Activated CD8-positive, alpha-beta memory T cell treated with anti-CD3 and anti-CD28 coated beads, Interleukin-2, amount 50 U/mL, for 24 hours (primary cell): ENCODE data around the gene TACC3.

Source experiments
- DNase-seq: peaks from one replicate; pipeline ENCODE4 v3.0.0-alpha.2; 2020; ENCODE audit errors: extremely low read depth

Gene TACC3

DNA sequence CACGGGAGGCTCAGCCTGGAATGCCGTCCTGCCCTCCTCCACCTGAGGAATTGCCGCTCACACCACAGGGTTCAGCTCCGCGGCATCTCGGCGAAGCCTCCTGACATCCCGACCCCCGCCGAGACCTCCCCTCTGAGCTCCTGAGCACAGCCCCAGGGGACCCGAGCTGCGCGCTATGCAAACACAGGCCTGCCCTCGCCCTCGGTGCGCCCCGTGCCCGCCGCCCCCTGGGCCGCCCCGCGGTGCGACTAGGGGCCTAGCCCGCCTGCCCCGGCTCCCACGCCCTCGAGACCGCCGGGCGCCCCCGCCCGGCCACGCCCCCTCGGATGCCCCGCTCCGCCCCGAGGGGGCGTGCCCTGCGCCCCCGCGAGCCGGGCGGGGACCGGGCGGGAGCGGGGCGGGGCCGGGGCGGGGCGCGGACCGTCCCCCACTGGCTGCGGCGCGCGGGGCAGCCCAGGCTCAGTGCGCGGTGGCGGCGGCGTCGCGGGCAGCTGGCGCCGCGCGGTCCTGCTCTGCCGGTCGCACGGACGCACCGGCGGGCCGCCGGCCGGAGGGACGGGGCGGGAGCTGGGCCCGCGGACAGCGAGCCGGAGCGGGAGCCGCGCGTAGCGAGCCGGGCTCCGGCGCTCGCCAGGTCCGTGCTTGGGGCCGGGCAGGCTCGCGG is 71.6 kb downstream of the TACC3 start, which contains the start of gene FGFR3:
FGFR3 (plus strand) TSS at position 462 of the 664 bp plus-strand sequence. CDS start 642 bp downstream, outside the sequence.
- DNase-seq, result no peak

DNA sequence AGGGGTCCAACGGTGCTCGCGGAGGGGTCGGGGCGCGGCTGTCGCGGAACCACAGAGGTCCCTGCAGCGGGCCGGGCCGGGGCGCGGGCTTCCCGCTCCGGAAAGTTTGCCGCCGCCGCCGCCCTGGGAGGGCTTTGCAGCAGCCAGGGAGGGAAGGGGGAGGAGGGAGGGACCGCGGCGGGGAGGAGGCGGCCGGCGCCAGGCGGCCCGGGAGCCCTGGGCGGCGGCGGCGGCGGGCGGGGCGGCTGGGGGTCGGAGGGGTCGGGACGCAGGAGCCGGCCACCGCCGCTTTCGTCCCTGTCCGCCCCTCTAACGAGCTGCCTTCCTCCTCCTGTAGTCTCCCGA is 72.1 kb downstream of the TACC3 start:
- DNase-seq, result no peak

DNA sequence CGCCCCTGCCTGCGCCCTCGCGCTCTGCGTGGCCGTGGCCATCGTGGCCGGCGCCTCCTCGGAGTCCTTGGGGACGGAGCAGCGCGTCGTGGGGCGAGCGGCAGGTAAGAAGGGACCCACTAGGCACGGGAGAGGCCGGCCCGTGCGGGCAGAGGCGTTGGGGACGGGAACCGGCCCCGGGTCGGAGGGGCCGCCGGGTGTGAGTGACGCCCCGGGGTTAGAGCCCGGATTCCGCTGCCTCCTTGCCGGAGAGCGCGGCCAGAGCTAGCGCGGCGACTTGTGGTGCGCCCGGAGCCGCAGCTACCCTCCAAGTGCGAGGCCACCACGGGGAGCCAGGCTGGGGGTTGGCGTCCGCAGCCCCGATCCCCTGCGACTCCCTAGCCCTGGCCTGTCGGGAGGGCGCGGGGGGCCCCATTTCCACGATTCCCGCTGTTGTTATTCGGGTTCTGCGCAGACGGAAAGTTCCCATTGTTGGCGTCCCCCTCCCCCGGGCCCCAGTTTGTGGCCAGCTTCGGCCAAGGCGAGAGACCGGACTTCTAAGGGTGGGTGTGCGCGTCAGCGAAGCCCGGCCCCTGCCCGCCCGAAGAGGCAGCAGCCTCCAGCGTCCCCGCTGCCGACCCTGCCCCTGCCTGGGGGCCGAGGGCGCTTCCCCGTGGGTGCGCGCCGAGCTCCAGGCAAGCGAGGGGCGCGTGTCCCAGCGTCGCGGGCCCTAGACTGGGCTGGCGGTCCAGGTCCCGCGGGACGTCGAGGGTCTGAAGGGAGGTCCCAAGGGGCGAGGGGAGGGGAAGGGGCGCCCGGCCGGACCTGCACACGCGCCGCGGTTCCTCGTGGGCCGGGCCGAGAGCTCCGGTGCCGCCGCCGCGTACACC is 72.9 kb downstream of the TACC3 start:
- DNase-seq, result no peak
